HPDE6-E6E7 (cell line): ENCODE results near the gene SIGLEC14.
A peak's percentile ranks its signal among the peaks of the same experiment; 100 is the strongest.
"Not testable (repeated sequence)": the region's sequence is repeated elsewhere in the genome, so short reads cannot be mapped to it uniquely, and the experiment has no call there.

Source experiments
- DNase-seq: peaks from one replicate; pipeline ENCODE4 v3.0.0; 2011; ENCODE audit warnings: missing footprints; ENCODE audit errors: extremely low spot score

SIGLEC14 gene

DNA sequence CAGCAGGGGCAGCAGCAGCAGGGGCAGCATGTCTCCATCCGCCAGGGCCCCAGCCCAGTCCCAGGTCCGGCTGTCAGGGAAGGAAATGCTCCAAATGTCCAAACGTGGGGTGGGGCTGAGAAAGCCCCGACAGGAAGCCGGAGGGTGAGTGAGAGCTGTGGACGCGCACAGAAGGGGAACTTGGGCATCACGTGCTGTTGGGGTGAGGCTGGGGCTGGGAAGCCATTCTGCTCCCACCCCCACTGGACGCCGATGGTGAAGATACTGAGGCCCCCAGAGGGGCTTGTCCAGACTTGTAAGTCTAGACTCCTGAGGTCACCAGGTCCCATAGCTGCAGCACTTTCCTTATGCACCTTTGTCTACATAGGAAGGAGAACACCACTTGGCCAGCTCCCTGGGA is at the start of gene SIGLEC14:
Gene SIGLEC14, minus strand, starts transcription at position 96 of the 400 bp plus-strand sequence. Its CDS starts 66 bp downstream, at position 30.
- DNase-seq, result not testable (repeated sequence)

DNA sequence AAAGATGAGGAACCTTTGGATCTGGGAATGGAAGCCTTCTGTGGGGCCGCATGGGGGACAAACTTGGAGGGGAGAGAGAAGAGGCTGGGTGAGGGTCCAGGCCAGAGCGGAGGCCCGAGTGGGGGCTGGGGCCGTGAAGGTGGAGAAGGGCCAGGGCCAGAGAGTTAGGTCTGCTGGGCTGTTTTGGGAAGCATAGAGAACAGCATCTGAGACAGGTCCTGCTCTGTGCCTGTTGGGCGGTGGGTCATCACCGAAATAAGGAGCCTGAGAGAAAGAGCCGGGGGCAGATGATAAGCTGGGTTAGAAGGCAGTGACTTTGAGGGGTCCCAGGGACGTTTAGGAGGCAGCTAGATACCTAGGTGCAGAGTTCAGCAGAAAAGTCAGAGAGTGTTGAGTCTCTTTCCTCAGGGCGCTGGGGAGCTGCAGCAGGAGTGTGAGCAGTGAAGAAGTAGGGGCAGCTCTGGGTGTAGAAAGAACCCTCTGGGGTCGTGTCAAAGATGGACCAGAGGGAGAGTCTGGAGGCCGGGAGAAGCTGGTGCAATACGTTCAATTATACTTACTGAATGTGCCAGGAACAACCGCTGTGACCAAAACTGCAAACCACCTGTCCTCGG is 49.2 kb upstream of the SIGLEC14 start:
- no peak for DNase-seq

DNA sequence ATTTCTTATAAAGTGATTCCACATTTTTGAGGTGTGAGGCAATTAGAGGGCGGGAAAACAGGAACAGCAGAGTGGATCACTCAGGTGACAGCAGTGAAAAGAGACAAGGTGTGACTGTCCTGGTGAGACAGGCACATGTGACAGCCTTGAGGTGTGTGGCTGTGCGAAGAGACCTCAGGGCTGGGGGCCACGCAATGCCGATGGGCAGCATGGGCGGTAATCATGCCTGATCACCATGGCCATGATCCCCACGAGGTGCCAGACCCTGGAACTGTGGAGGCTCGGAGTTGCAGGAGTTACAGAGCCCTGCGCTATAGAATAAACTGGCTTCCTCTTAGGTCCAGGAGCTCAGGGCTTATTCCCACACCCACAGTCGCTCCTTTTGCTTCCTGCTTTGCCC is 48.5 kb upstream of the SIGLEC14 start:
- no peak for DNase-seq

DNA sequence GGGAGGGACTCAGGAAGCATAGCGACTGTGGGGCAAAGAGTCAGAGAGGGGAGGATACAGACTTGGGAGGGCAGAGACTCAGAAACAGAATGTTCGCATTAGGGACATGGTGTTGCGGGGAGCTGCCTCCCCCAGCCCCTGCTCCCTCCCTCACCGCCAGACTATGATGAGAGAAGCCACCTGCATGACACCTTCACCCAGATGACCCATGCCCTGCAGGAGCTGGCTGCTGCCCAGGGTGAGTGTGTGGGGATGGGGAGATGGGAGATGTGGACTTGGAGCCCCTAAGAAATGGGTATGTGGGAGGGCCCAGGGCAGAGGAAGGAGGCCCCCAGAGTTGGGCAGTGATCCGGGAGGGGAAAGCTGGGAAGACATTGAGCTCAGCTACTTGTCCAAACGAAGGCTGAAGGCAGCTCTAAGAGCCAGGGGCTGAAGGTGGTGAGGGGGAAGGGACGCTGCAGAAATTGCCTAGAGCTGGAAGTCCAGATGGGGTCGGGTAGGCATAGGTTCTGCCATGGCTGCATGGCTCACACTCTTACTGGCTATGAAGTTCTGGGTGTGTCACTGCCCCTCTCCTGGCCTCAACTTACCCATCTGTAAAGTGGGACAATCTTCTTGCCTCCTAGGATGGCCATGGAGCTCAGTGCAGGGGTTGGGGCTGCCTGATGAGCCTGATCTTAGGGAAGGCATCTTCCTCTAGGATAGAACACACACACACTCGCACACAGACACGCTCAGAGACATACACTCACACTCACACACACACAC is 47.9 kb upstream of the SIGLEC14 start:
- no peak for DNase-seq

- DNase-seq, result no peak
Measured at GRCh38 chr19:51693819-51694218, 47.2 kb upstream of the SIGLEC14 start.

DNA sequence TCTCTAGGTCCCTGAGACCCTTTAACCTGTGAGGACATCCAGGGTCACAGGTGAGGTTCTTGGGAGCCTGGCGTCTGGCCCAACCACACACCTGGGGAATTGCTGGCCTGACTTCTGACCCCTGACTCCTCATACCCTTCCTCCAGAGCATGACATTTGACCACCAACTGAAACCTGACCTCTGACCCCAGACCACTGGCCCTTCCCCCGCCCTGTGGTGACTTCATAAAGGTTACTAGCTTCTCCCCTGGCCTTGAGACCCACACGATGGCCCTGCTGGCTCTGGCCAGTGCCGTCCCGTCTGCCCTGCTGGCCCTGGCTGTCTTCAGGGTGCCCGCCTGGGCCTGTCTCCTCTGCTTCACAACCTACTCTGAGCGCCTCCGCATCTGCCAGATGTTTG is 46.6 kb upstream of the SIGLEC14 start, which contains the start of gene SPACA6:
Gene SPACA6, plus strand, starts transcription at position 71 of the 400 bp plus-strand sequence. Its CDS starts 197 bp downstream, at position 268.
- DNase-seq, result no peak

DNA sequence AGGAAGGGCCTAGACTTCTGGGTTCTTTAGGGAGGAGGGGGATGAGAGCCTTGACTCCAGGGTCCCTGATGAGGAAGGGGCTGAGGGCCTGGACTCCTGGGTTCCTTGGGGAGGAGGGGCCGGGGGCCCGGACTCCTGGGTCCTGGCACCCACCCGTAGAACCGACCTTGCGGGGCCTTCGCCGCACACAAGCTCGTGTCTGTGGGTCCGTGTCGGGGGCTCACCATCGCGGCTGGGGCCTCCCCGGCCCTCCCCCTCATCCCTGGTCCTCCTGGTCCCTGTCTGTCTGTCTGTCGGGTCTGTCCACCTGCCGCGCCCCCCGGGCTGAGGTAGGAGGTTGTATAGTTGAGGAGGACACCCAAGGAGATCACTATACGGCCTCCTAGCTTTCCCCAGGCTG is 45.8 kb upstream of the SIGLEC14 start:
- DNase-seq, result no peak

DNA sequence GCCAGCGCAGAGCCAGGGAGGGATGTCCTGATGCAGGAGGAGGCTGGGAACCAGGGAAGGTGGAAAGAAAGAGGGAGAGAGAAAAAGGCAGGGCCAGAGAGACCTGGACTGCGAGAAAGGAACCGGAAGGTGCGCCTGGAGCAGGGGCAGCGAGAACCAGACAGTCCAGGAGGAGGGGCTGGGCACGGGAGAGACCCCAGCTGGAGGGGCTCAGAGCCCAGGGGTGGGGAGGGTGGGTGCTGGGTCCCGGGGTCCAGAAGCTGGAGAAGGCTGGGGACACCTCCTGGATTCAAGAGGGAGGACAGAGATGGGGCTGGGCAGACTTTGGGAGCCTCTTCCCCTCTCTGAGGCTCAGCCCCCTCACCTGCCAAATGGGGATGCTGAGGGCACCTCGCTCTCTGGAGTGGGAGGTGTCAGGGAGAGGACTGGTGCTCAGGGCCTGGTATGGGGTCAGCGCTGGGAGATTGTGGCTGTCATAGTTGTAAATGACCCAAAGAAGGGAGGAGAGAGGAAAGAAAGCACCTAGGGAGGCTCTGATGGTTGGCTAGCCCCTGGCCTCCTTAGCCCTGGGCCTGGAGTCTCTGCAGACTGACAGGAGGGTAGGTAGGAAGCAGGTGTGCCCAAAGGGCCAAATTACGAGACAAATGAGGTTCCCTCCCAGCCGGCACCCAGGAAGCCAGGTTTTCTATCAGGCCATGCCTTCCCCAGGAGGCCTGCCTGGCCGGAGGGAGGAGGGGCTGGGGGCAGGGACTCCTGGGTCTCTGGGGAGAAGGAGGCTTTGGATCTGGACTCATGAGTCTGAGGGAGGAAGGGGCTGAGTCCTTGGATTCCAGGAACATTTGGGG is 45.2 kb upstream of the SIGLEC14 start:
- DNase-seq, result no peak

DNA sequence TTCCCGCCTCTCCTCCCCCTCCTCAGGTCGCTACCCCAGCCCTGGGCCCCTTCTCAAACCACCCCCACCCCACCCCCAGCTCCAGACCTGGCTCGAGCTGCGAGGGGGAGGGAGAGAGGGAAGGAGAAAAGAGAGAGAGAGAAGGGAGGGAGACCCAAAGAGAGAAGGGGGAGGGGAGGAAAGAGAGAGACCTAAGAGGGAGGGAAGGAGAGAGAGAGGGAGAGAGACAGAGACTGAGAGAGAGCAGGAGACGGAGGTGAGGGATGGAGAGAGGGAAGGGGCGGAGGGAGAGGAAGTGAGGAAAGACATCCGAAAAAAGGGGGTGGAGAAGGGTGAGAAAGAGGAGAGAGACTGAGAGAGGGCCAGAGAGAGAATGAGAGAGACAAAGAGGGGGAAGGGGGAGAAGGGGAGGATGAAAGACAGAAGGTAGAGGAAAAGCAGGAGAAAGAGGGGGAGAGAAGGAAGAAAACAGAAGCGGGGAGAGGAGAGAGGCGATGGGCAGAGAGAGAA is 44.5 kb upstream of the SIGLEC14 start:
- DNase-seq, result no peak

GRCh38 chr19:51690454-51691073 is 43.9 kb upstream of the SIGLEC14 start:
- peak; percentile 26 for DNase-seq

- no peak for DNase-seq
Measured at GRCh38 chr19:51689751-51690453, 43.3 kb upstream of the SIGLEC14 start.

- peak; percentile 58 for DNase-seq
Measured at GRCh38 chr19:51688671-51689571, 42.3 kb upstream of the SIGLEC14 start.

- DNase-seq, result peak; percentile 46
Measured at GRCh38 chr19:51687791-51688670, 41.4 kb upstream of the SIGLEC14 start.

DNA sequence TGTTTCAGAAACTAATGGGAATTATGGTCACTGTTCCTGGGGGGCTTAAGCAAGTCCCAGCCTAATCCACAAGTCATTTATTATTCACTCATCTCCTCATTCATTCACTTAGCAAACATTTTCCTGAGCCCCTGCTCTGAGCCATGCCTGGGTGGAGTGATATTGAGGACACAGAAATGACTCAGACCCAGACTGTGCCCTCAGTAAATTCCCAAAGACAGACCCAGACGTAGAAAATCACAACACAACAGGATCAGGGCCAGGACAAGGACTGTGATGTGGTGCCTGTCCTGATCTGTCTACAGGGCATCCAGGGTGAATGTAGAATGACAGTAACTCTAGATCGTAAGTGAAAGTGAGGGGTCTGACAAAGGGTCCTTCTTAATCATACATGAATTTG is 39.5 kb upstream of the SIGLEC14 start:
- DNase-seq, result no peak

GRCh38 chr19:51681286-51681941 is 34.8 kb upstream of the SIGLEC14 start:
- DNase-seq, result no peak

- DNase-seq, result no peak
Measured at GRCh38 chr19:51680474-51680873, 33.8 kb upstream of the SIGLEC14 start.

DNA sequence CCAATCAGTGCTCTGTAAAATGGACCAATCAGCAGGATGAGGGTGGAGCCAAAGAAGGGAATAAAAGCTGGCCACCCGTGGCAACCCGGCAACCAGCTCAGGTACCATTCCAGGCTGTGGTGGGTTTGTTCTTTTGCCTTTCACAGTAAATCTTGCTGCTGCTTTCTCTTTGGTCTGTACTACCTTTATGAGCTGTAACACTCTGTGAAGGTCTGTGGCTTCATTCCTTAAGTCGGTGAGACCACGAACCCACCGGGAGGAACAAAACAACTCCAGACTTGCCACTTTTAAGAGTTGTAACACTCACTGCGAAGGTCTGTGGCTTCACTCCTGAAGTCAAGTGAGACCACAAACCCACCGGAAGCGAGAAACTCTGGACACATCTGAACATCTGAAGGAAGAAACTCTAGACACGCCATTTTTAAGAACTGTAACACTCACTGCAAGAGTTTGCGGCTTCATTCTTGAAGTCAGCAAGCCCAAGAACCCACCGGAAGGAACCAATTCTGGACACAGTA is 30.0 kb upstream of the SIGLEC14 start:
- no peak for DNase-seq

DNA sequence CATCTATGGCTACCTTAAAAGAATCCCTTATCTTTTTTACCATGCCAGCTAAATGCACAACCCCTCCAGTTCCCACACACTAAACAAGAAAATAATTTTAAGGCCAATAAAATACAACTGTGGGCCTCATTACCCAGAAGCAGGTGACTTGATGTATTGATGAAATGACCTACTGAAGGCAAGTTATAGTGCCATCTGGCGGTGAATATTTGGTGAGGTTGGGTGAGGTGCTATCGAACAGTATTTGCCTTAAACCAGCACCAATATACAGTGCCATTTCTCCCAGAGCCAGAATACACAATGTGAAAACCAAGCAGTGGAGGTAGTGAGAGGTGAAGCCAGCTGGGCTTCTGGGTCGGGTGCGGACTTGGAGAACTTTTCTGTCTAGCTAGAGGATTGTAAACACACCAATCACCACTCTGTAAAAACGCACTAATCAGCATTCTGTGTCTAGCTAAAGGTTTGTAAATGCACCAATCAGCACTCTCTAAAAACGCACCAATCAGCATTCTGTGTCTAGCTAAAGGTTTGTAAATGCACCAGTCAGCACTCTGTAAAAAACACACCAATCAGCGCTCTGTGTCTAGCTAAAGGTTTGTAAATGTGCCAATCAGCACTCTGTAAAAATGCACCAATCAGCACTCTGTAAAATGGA is 29.4 kb upstream of the SIGLEC14 start:
- DNase-seq, result not testable (repeated sequence)
